ENCODE measurements around the gene UBD. TPM values are rescaled to one million over a fixed set of nuclear protein-coding genes. Genes with fewer than 3 reads are reported as not detected.

The UBD gene
- not detected for total RNA-seq

DNA sequence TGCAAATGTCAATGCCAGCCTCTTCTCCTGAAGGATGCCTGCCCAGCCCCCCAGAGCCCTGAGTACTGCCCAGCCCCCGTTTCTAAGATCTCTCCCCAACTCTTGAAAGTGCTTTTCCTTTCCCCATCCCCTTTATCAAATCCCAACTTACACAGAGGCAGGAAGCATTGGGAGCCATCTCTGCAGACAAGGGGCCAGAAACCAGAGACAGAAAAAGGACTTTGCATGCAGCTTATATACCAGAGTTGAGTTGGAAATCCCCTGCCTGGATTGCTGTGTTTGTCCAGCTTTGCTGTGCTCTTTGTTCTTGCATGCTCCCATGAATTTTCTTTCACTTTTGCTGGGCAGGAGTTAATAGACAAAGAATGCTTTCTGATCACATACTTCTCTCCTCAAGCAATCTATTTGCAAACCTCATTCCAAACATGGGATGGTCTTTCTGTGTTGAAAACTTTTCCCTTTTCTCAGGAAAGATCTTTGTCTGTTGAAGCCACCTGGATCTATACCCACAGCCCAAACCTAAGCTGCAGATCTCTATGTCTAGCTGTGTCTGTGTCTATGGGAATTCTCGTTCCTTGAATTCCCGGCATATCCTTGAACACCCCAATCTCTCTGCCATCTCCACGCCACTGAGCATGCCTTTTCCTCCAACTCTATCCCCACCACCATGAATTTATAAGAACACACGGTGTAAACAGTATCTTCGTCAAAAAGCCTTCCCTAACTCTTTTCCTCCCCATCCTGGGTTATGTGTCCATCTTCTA, at the start of gene UBD:
TSS of gene UBD (minus strand) at position 209 of the 764 bp plus-strand sequence. CDS start at position 178, 31 bp downstream.
- no peaks in the 10 kb centered on the region for H3K4me1 ChIP-seq
- H3K27me3 ChIP-seq: peaks cover 3 to 4% of the 10 kb centered on the region in 2 donors
- H3K9me3 ChIP-seq: no peaks in the 10 kb centered on the region
- no peak within 1 kb of the TSS for H3K4me3 ChIP-seq
- TF ChIP-seq, protein P1, sequence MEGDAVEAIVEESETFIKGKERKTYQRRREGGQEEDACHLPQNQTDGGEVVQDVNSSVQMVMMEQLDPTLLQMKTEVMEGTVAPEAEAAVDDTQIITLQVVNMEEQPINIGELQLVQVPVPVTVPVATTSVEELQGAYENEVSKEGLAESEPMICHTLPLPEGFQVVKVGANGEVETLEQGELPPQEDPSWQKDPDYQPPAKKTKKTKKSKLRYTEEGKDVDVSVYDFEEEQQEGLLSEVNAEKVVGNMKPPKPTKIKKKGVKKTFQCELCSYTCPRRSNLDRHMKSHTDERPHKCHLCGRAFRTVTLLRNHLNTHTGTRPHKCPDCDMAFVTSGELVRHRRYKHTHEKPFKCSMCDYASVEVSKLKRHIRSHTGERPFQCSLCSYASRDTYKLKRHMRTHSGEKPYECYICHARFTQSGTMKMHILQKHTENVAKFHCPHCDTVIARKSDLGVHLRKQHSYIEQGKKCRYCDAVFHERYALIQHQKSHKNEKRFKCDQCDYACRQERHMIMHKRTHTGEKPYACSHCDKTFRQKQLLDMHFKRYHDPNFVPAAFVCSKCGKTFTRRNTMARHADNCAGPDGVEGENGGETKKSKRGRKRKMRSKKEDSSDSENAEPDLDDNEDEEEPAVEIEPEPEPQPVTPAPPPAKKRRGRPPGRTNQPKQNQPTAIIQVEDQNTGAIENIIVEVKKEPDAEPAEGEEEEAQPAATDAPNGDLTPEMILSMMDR (IDR thresholded peaks at IDR 0.05): no peak
- no peak within 1 kb of the TSS for H3K27ac ChIP-seq
- DNase-seq (ENCODE audit: low spot score): no peak
- H3K36me3 ChIP-seq: no peaks in the 10 kb centered on the region

DNA sequence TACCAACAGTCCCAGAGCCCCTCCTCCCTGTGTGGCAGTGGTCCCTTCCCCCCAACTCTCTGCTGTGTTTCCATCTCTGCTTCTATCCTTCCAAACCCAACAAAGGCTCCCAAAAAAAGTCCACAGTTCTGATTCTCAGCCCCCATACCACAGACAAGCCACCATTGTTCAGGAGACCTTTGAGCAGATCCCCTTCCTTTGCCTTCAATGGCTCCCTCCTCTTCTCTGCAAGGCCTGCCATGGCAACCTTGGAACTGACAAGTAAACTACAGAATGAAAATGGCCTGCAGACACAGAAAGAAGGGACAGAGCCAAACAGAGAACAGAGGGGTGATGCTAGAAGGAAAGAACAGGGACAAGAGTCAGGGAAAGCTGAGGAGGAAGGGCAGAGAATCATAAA, 48.6 kb upstream of the UBD start:
- Histone ChIP-seq H3K4me3 (no peak overlapping the region), H3K27me3 (no peaks in the 10 kb centered on the region), H3K27ac (no peak overlapping the region), H3K4me1 (no peaks in the 10 kb centered on the region), H3K36me3 (peaks cover 93% of the 10 kb centered on the region), H3K9me3 (no peaks in the 10 kb centered on the region)
- DNase-seq (ENCODE audit: low spot score): no peak
- TF ChIP-seq, protein P1 (IDR thresholded peaks at IDR 0.05): no peak

DNA sequence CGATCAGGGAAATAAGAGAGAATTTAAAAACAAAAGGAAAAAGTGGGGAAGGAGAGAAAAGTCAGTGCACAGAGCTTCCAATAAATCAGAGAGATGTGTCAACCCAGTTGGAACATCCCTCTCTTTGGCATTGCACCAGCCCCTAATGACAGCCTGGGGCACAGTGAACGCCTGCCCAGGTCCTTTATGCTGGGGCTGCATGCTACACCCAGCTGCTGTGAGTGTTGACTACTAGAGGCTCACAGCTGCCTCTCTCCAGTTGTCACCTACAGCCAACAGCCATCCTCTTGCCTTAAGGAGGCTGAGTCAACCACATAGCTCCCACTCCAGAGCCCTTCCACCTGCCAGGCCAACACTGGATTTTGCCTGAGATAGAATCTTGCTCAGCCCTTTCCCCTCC, 44.4 kb upstream of the UBD start:
- TF ChIP-seq, protein P1 (IDR thresholded peaks at IDR 0.05): no peak
- peaks cover 70% of the 10 kb centered on the region for H3K36me3 ChIP-seq
- no peak overlapping the region for H3K4me3 ChIP-seq
- H3K27me3 ChIP-seq: no peaks in the 10 kb centered on the region
- no peak for DNase-seq (ENCODE audit: low spot score)
- H3K9me3 ChIP-seq: no peaks in the 10 kb centered on the region
- no peak overlapping the region for H3K27ac ChIP-seq
- H3K4me1 ChIP-seq: no peaks in the 10 kb centered on the region

DNA sequence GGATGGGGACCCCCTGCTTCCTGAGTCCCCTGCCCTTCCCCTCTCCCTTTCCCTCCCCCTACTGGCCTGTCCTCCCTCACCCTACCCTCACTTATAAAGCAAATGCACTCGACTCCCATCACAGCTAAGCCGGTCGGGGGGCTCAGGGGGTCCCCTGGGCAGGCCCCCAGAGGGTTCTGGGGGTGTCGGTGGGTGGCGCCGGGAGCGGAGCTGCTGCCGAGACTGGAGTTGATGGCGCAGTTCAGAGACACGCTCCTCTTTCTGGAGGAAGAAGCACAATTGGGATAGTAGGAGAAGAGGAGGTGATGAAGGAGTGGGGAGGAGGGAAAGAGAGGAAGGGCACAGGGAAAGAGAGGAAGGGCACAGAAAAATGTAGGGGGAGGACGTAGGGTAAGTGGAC, 43.9 kb upstream of the UBD start:
- Histone ChIP-seq H3K36me3 (peaks cover 65% of the 10 kb centered on the region), H3K27me3 (no peaks in the 10 kb centered on the region), H3K4me1 (no peaks in the 10 kb centered on the region), H3K9me3 (no peaks in the 10 kb centered on the region), H3K27ac (no peak overlapping the region), H3K4me3 (no peak overlapping the region)
- DNase-seq (ENCODE audit: low spot score): no peak
- TF ChIP-seq, protein P1 (IDR thresholded peaks at IDR 0.05): no peak

DNA sequence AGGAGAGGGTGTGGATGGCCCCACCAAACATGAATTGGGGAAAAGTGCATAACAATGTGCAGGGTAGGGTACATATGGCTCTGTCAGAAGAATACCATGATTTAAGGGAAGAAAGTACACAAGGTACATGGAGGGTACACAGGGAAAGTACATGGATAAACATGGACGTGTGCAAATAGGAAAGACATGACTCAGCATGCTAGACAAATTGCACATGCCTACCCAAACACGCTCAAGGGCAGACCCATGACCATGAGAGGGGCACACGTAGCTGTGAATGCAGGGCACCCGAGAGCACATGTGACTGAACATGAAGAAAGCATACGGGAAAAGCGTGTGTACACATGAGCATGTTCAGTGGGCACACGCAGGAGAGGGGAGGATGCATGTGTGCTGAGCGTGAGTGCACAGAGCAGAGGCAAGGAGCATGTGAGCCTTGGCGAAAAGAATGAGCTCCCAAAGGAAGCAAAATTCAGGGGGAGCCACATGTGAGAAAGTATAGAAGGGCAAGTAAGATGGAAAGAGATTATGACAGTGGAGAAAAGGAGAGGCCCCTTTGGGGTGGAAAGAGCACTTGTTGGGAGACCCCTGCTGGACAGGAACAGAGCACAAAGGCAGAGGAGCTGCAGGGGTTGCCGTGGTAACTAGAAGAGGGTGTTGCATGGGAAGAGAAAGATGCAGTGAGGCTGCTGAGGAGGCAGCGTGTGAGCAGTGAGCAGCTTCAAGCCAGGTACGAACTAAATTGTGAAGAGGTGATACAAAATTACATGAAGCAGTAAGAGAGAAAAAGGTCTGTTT, 43.2 kb upstream of the UBD start:
- Histone ChIP-seq H3K4me3 (no peak overlapping the region), H3K27me3 (no peaks in the 10 kb centered on the region), H3K36me3 (peaks cover 58% of the 10 kb centered on the region), H3K9me3 (no peaks in the 10 kb centered on the region), H3K4me1 (no peaks in the 10 kb centered on the region), H3K27ac (no peak overlapping the region)
- TF ChIP-seq, protein P1 (IDR thresholded peaks at IDR 0.05): no peak
- no peak for DNase-seq (ENCODE audit: low spot score)

All from right atrium auricular region (tissue), 2 donors.